HCT116 (cell line): ENCODE measurements around the gene SPATA1.

ENCODE experiments used
- EZH2phosphoT487 ChIP-seq: fragments of 200-600 bp; IDR thresholded peaks from 2 replicates; pipeline ENCODE4 v1.6.1; 2018; ENCODE audit warnings: antibody characterized with exemption, borderline replicate concordance
- RAD21 ChIP-seq: IDR thresholded peaks from 2 replicates; pipeline ENCODE4 v1.6.1; 2012; ENCODE audit warnings: low read depth, mild to moderate bottlenecking
- SP1 ChIP-seq: IDR thresholded peaks from 2 replicates; pipeline ENCODE4 v1.6.1; 2012; ENCODE audit warnings: low read depth
- SRF ChIP-seq: IDR thresholded peaks from 2 replicates; pipeline ENCODE4 v1.6.1; 2012; ENCODE audit warnings: low read depth
- ZNF274 ChIP-seq: fragments of 200-500 bp; sonication (Bioruptor generic); IDR thresholded peaks from 2 replicates; pipeline ENCODE4 v1.6.1; 2014; ENCODE audit warnings: mild to moderate bottlenecking, low read depth, low read length, inconsistent platforms
- TF ChIP-seq, protein P1 (sequence below): IDR thresholded peaks from 2 replicates; pipeline ENCODE4 v1.6.1; 2012
- TF ChIP-seq, protein P2 (sequence below), 3 experiments: fragments of 200-600 bp in 1 of 3; sonication (generic) in 1 of 3; IDR thresholded peaks in 2 of 3; conservative IDR thresholded peaks in 1 of 3; 2 replicates each; pipeline ENCODE4 v1.5.1; 2012 to 2017; ENCODE audit warnings: low read depth in 2 of 3, low read length in 2 of 3, antibody characterized with exemption in 1 of 3, borderline replicate concordance in 1 of 3, control low read depth in 1 of 3, mild to moderate bottlenecking in 1 of 3, mixed read lengths in 1 of 3, mixed run types in 1 of 3, moderate library complexity in 1 of 3; ENCODE audit not compliant: insufficient read depth in 1 of 3
- TF ChIP-seq, protein P3 (sequence below): IDR thresholded peaks from 2 replicates; pipeline ENCODE4 v1.6.1; 2011; ENCODE audit warnings: mild to moderate bottlenecking, low read length, moderate library complexity; ENCODE audit not compliant: insufficient replicate concordance; ENCODE audit errors: extremely low read depth

DNA sequence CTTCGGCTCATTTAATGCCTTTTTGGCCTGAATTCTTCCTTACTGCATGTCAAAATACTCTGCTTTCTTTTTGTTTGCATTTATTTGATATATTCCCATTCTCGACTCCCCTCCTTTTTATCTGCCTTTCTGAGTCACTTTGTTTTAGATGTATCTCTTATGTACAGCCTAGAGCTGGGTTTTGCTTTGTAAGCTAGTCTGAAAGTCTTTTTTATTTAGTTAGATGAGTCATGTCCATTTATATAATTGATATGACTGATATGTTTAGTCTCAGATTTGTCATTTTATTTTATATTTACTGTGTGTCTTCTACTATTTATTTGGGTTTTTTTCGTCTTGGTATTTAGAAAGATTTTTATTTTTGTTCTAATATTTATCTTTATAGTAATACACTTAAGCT, 33.8 kb downstream of the SPATA1 start:
- TF ChIP-seq, protein P1, sequence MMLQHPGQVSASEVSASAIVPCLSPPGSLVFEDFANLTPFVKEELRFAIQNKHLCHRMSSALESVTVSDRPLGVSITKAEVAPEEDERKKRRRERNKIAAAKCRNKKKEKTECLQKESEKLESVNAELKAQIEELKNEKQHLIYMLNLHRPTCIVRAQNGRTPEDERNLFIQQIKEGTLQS, result no peak
- TF ChIP-seq, protein P2, sequence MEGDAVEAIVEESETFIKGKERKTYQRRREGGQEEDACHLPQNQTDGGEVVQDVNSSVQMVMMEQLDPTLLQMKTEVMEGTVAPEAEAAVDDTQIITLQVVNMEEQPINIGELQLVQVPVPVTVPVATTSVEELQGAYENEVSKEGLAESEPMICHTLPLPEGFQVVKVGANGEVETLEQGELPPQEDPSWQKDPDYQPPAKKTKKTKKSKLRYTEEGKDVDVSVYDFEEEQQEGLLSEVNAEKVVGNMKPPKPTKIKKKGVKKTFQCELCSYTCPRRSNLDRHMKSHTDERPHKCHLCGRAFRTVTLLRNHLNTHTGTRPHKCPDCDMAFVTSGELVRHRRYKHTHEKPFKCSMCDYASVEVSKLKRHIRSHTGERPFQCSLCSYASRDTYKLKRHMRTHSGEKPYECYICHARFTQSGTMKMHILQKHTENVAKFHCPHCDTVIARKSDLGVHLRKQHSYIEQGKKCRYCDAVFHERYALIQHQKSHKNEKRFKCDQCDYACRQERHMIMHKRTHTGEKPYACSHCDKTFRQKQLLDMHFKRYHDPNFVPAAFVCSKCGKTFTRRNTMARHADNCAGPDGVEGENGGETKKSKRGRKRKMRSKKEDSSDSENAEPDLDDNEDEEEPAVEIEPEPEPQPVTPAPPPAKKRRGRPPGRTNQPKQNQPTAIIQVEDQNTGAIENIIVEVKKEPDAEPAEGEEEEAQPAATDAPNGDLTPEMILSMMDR (IDR thresholded peaks at IDR 0.05 in 2 of 3, conservative IDR thresholded peaks at IDR 0.05 in 1 of 3; ENCODE audit: borderline replicate concordance in 1 of 3, insufficient read depth in 1 of 3, low read depth in 2 of 3, low read length in 2 of 3), result no peak
- no peak for TF ChIP-seq SP1
- TF ChIP-seq ZNF274, result no peak
- TF ChIP-seq EZH2phosphoT487, result no peak
- TF ChIP-seq RAD21, result no peak
- no peak for TF ChIP-seq SRF
- TF ChIP-seq, protein P3, sequence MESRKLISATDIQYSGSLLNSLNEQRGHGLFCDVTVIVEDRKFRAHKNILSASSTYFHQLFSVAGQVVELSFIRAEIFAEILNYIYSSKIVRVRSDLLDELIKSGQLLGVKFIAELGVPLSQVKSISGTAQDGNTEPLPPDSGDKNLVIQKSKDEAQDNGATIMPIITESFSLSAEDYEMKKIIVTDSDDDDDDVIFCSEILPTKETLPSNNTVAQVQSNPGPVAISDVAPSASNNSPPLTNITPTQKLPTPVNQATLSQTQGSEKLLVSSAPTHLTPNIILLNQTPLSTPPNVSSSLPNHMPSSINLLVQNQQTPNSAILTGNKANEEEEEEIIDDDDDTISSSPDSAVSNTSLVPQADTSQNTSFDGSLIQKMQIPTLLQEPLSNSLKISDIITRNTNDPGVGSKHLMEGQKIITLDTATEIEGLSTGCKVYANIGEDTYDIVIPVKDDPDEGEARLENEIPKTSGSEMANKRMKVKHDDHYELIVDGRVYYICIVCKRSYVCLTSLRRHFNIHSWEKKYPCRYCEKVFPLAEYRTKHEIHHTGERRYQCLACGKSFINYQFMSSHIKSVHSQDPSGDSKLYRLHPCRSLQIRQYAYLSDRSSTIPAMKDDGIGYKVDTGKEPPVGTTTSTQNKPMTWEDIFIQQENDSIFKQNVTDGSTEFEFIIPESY, result no peak
